HepG2 (cell line): Measurements from ENCODE around the gene POLQ. TPM values are rescaled to one million over a fixed set of nuclear protein-coding genes. Genes with fewer than 3 reads are reported as not detected.

ENCODE experiments used
- ATAC-seq: fragments of 200-7000 bp; cut with Tn5 transposase; 3 replicates; pipeline ENCODE4 v1.9.1; 2020; ENCODE audit warnings: mild to moderate bottlenecking, moderate library complexity
- BruUV-seq: library from RNA; stranded (reverse); fragments of 400-500 nt; replicated peaks from 2 replicates; lab custom pipeline; 2021; lab: Mats Ljungman, UMichigan
- CTCF ChIA-PET: fragments of 300-600 bp; formaldehyde crosslinking; extraction: SDS; loops from one replicate; lab custom pipeline; 2021; ENCODE audit warnings: low total read pairs, inconsistent platforms, low intra/inter-chr PET ratio; lab: Yijun Ruan, JAX
- POLR2A ChIA-PET: fragments of 350-600 bp; sonication (Branson Sonifier 250); formaldehyde crosslinking; loops from one replicate; lab custom pipeline; 2020; ENCODE audit warnings: antibody characterized with exemption, inconsistent platforms; lab: Yijun Ruan, JAX
- DNase-seq: peaks from one replicate; pipeline ENCODE4 v3.0.0-alpha.2; 2015; ENCODE audit warnings: low spot score
- FAIRE-seq: peaks from 3 replicates; lab custom pipeline; 2011; peaks lifted over from hg19 to GRCh38; lab: Jason Lieb, UNC
- H2AFZ ChIP-seq: one replicate; pipeline ENCODE4 v1.6.1; 2011; ENCODE audit warnings: low read length, inconsistent platforms
- H3K27ac ChIP-seq: fragments of 300-600 bp; 3 replicates; pipeline ENCODE4 v1.8.0; 2011; ENCODE audit warnings: mixed run types, mild to moderate bottlenecking, mixed read lengths, low read length, inconsistent platforms; ENCODE audit not compliant: insufficient read depth; ENCODE audit errors: extremely low read length
- H3K27me3 ChIP-seq, 2 experiments: fragments of 200-600 bp in 1 of 2; 2 replicates in 1 of 2; 3 replicates in 1 of 2; pipeline versions ENCODE4 v1.6.0 to v1.8.0; 2011; ENCODE audit warnings: low read length in 2 of 2, mild to moderate bottlenecking in 2 of 2, moderate library complexity in 2 of 2, inconsistent platforms in 1 of 2; ENCODE audit not compliant: insufficient read depth in 2 of 2, control insufficient read depth in 1 of 2
- H3K36me3 ChIP-seq, 2 experiments: fragments of 200-600 bp in 1 of 2; replicated peaks in 1 of 2; 2 replicates in 1 of 2; 3 replicates in 1 of 2; pipeline versions ENCODE4 v1.5.1 to v1.8.0; 2011; ENCODE audit warnings: low read length in 2 of 2, inconsistent platforms in 1 of 2; ENCODE audit not compliant: insufficient read depth in 2 of 2, control insufficient read depth in 1 of 2
- H3K4me1 ChIP-seq: 2 replicates; pipeline ENCODE4 v1.5.1; 2012; ENCODE audit warnings: low read length, inconsistent platforms; ENCODE audit not compliant: insufficient read depth
- H3K4me2 ChIP-seq: 2 replicates; pipeline ENCODE4 v1.6.0; 2011; ENCODE audit warnings: low read depth, low read length, inconsistent platforms
- H3K4me3 ChIP-seq, 3 experiments: fragments of 200-600 bp in 1 of 3; sonication (generic), shearing (Covaris generic) in 1 of 3; replicated peaks in 1 of 3; 2 replicates each; pipeline ENCODE4 v1.5.1; 2011 to 2016; ENCODE audit warnings: low read length in 3 of 3, inconsistent platforms in 2 of 3, low read depth in 2 of 3, mild to moderate bottlenecking in 2 of 3, control low read depth in 1 of 3, mixed read lengths in 1 of 3; ENCODE audit not compliant: insufficient read depth in 1 of 3
- H3K79me2 ChIP-seq: one replicate; pipeline ENCODE4 v1.6.1; 2011; ENCODE audit warnings: low read length, inconsistent platforms; ENCODE audit not compliant: insufficient read depth
- H3K9ac ChIP-seq: 2 replicates; pipeline ENCODE4 v1.6.0; 2011; ENCODE audit warnings: mild to moderate bottlenecking, low read depth, low read length, inconsistent platforms; ENCODE audit not compliant: insufficient read depth
- H3K9me3 ChIP-seq: 2 replicates; pipeline ENCODE4 v1.5.1; 2012; ENCODE audit warnings: mild to moderate bottlenecking, low read length
- H4K20me1 ChIP-seq: 2 replicates; pipeline ENCODE4 v1.6.0; 2011; ENCODE audit warnings: inconsistent platforms, mild to moderate bottlenecking, low read length, moderate library complexity; ENCODE audit not compliant: insufficient read depth
- ONECUT2 ChIP-seq: sonication (generic); formaldehyde crosslinking; IDR thresholded peaks from 2 replicates; pipeline ENCODE4 v1.4.0; 2020; ENCODE audit warnings: missing genetic modification reagents
- RARG ChIP-seq: sonication (generic); formaldehyde crosslinking; IDR thresholded peaks from 2 replicates; pipeline ENCODE4 v1.4.0; 2020; ENCODE audit warnings: low read depth, mild to moderate bottlenecking, missing genetic modification reagents
- RFX3 ChIP-seq: IDR thresholded peaks from 2 replicates; pipeline ENCODE4 v1.6.1; 2016; ENCODE audit warnings: missing biosample characterization, missing genetic modification reagents
- SP1 ChIP-seq, 2 experiments: fragments of 450-650 bp in 1 of 2; sonication (generic) in 1 of 2; formaldehyde crosslinking in 1 of 2; IDR thresholded peaks; 2 replicates each; pipeline versions ENCODE4 v1.4.0 to v1.6.1; 2016 to 2020; ENCODE audit warnings: missing genetic modification reagents in 1 of 2
- TAF15 ChIP-seq: fragments of 200-400 bp; formaldehyde crosslinking; IDR thresholded peaks from one replicate; pipeline ENCODE4 v1.6.1; 2018; ENCODE audit warnings: mild to moderate bottlenecking, low read depth, low read length; ENCODE audit not compliant: poor library complexity, severe bottlenecking
- ZBTB1 ChIP-seq: sonication (generic); formaldehyde crosslinking; IDR thresholded peaks from 2 replicates; pipeline ENCODE4 v1.4.0; 2020; ENCODE audit warnings: missing genetic modification reagents, borderline replicate concordance
- ZNF282 ChIP-seq: fragments of 450-650 bp; IDR thresholded peaks from 2 replicates; pipeline ENCODE4 v1.6.1; 2018; ENCODE audit not compliant: partially characterized antibody
- ZNF512 ChIP-seq: sonication (generic); formaldehyde crosslinking; IDR thresholded peaks from 2 replicates; pipeline ENCODE4 v1.4.0; 2020; ENCODE audit warnings: mild to moderate bottlenecking, missing genetic modification reagents
- ZNF788 ChIP-seq: sonication (generic); formaldehyde crosslinking; IDR thresholded peaks from 2 replicates; pipeline ENCODE4 v1.5.0; 2020; ENCODE audit warnings: mild to moderate bottlenecking, missing genetic modification reagents, borderline replicate concordance
- WGBS: methylation state at CpG from one replicate; pipeline ENCODE4 v1.1.6; 2017; ENCODE audit warnings: low lambda C conversion rate; 5-methylcytosine and 5-hydroxymethylcytosine counted together
- in situ Hi-C: cut with HindIII; loops from 2 replicates; pipeline ENCODE4 v1.10.0; 2017; ENCODE audit warnings: low pct_unique_long_range_greater_than_20kb; ENCODE audit not compliant: extremely low pct_ligation_motif_present
- intact Hi-C: fragments of 100-400 bp; cut with micrococcal nuclease; formaldehyde crosslinking; loops from one replicate; pipeline ENCODE4 v1.10.0; 2022; ENCODE audit not compliant: unreplicated experiment
- polyA plus RNA-seq, 8 experiments: library from polyadenylated mRNA; depleted of rRNA in 3 of 8; stranded (reverse) in 7 of 8; unstranded in 1 of 8; fragments of >200 nt; fragmentation: Illumina TruSeq in 4 of 8; extraction: Trizol in 4 of 8; gene quantifications; 2 replicates each; pipeline versions ENCODE4 v1.2.1 to v1.2.3, GENCODE V29; 2011 to 2016; ENCODE audit warnings: low read depth in 4 of 8, missing spikeins in 1 of 8, mixed read lengths in 1 of 8; ENCODE audit not compliant: insufficient read depth in 1 of 8
- total RNA-seq, 5 experiments: library from RNA; depleted of rRNA; stranded (reverse); fragments of >200 nt; fragmentation: Illumina TruSeq; extraction: Trizol; gene quantifications; 2 replicates each; pipeline ENCODE4 v1.2.3, GENCODE V29; 2016; ENCODE audit warnings: low read depth in 1 of 5

The POLQ gene
- total and polyA plus RNA-seq, 2 of the 13 experiments (the other 11 are each of a cell fraction or from before 2014, with no cell fraction given): 2.5 to 18.6 TPM

- no peaks in the 10 kb centered on the region for H3K9me3 ChIP-seq
- H3K4me3 ChIP-seq: no peak overlapping the region
- no TSS peak for BruUV-seq
- WGBS: 34% methylated on average over 1 of the region's 1 CpG
- no peaks in the 10 kb centered on the region for H4K20me1 ChIP-seq
- no peaks in the 10 kb centered on the region for H3K79me2 ChIP-seq
- ATAC-seq: no peak
- H3K9ac ChIP-seq: no peak overlapping the region
- ChIA-PET CTCF (no interaction called here), POLR2A (no interaction called here)
- no peaks in the 10 kb centered on the region for H3K36me3 ChIP-seq
- no peak for FAIRE-seq
- H2AFZ ChIP-seq: no peak overlapping the region
- no peak for DNase-seq
- intact Hi-C loops: no loop called here
- H3K4me2 ChIP-seq: no peak overlapping the region
- H3K4me1 ChIP-seq: no peaks in the 10 kb centered on the region
- no peak for TF ChIP-seq ZNF282
- no peak for TF ChIP-seq RFX3 (CRISPR knock-in tag)
- TF ChIP-seq ZNF512 (CRISPR knock-in tag): no peak
- TF ChIP-seq RARG: no peak
- TF ChIP-seq ZNF788 (CRISPR knock-in tag): no peak
- no peak for TF ChIP-seq SP1 (IDR thresholded peaks at IDR 0.05)
- TF ChIP-seq SP1 (CRISPR knock-in tag; IDR thresholded peaks at IDR 0.05): no peak
- TF ChIP-seq TAF15: no peak
- TF ChIP-seq ONECUT2 (CRISPR knock-in tag): no peak
- no peak for TF ChIP-seq ZBTB1 (CRISPR knock-in tag)
- TF ChIP-seq, all 625 proteins: peak for 0
- in situ Hi-C loops: no loop called here
- Histone ChIP-seq H3K27me3 (no peaks in the 10 kb centered on the region), H3K27ac (no peak overlapping the region)
Observed at GRCh38 chr3:121411523-121411922, 134.3 kb downstream of the POLQ start.
